Endothelial cell (in vitro differentiated cells): ENCODE results near the gene CYP46A1. TPM values are rescaled to one million over a fixed set of nuclear protein-coding genes. Genes with fewer than 3 reads are reported as not detected.

Source experiments
- DNase-seq: peaks from one replicate; pipeline ENCODE4 v3.0.0; 2021; ENCODE audit warnings: low spot score
- H3K27ac Mint-ChIP-seq: one replicate; pipeline ENCODE4 v1.8.0; 2021; ENCODE audit warnings: mixed read lengths, inconsistent platforms; ENCODE audit not compliant: unreplicated experiment
- H3K27me3 Mint-ChIP-seq: one replicate; pipeline ENCODE4 v1.8.0; 2021; ENCODE audit warnings: mild to moderate bottlenecking, moderate library complexity, mixed read lengths, inconsistent platforms; ENCODE audit not compliant: unreplicated experiment
- H3K36me3 Mint-ChIP-seq: one replicate; pipeline ENCODE4 v1.8.0; 2021; ENCODE audit warnings: mild to moderate bottlenecking, low read depth, mixed read lengths, inconsistent platforms; ENCODE audit not compliant: unreplicated experiment
- H3K4me1 Mint-ChIP-seq: one replicate; pipeline ENCODE4 v1.8.0; 2021; ENCODE audit warnings: mild to moderate bottlenecking, mixed read lengths, inconsistent platforms; ENCODE audit not compliant: unreplicated experiment
- H3K4me3 Mint-ChIP-seq: one replicate; pipeline ENCODE4 v1.8.0; 2021; ENCODE audit warnings: mild to moderate bottlenecking, mixed read lengths, inconsistent platforms; ENCODE audit not compliant: unreplicated experiment
- H3K9me3 Mint-ChIP-seq: one replicate; pipeline ENCODE4 v1.8.0; 2021; ENCODE audit warnings: mixed read lengths, inconsistent platforms; ENCODE audit not compliant: unreplicated experiment
- CTCF ChIP-seq: fragments of 200-600 bp; sonication (generic); IDR thresholded peaks from one replicate; pipeline ENCODE4 v1.5.0; 2021; ENCODE audit warnings: antibody characterized with exemption; ENCODE audit not compliant: unreplicated experiment
- total RNA-seq: library from RNA; stranded (reverse); fragmentation: NEBNext Ultra II Directional; extraction: Animal tissue kit (Norgen Biotek cat#: 25700); gene quantifications from one replicate; pipeline ENCODE4 v1.2.1, GENCODE V29; 2021; ENCODE audit not compliant: unreplicated experiment

The CYP46A1 gene
- total RNA-seq, 1 donor from 2014 or later, result 5.2 TPM

- DNase-seq, result no peak
- H3K9me3 Mint-ChIP-seq, result no peaks in the 10 kb centered on the region
- no peak overlapping the region for H3K27ac Mint-ChIP-seq
- TF ChIP-seq CTCF, result no peak
- peaks cover 15% of the 10 kb centered on the region for H3K36me3 Mint-ChIP-seq
- H3K4me1 Mint-ChIP-seq, result peaks cover 37% of the 10 kb centered on the region
- H3K27me3 Mint-ChIP-seq, result peaks cover 7% of the 10 kb centered on the region
- no peak overlapping the region for H3K4me3 Mint-ChIP-seq
Measured at GRCh38 chr14:99667045-99667444, 17.1 kb upstream of the CYP46A1 start.

- H3K4me1 Mint-ChIP-seq, result peaks cover 45% of the 10 kb centered on the region
- no peaks in the 10 kb centered on the region for H3K9me3 Mint-ChIP-seq
- DNase-seq, result no peak
- H3K27ac Mint-ChIP-seq, result no peak overlapping the region
- peaks cover 7% of the 10 kb centered on the region for H3K27me3 Mint-ChIP-seq
- no peak overlapping the region for H3K4me3 Mint-ChIP-seq
- peaks cover 17% of the 10 kb centered on the region for H3K36me3 Mint-ChIP-seq
- TF ChIP-seq CTCF, result no peak
Measured at GRCh38 chr14:99667821-99668220, 16.3 kb upstream of the CYP46A1 start.

- Mint-ChIP-seq H3K27ac (no peak overlapping the region), H3K9me3 (no peaks in the 10 kb centered on the region)
Measured at GRCh38 chr14:99668307-99669295, 15.5 kb upstream of the CYP46A1 start.

GRCh38 chr14:99670361-99671234 is 13.5 kb upstream of the CYP46A1 start:
- Mint-ChIP-seq H3K36me3 (peaks cover 14% of the 10 kb centered on the region), H3K4me1 (peaks cover 37% of the 10 kb centered on the region)

More at GRCh38 chr14:99668307-99669295, 15.5 kb upstream of the CYP46A1 start:
- no peak for TF ChIP-seq CTCF
- peaks cover 14% of the 10 kb centered on the region for H3K36me3 Mint-ChIP-seq
- no peak overlapping the region for H3K4me3 Mint-ChIP-seq
- DNase-seq, result no peak
- H3K27me3 Mint-ChIP-seq, result peaks cover 8% of the 10 kb centered on the region
- H3K4me1 Mint-ChIP-seq, result peaks cover 45% of the 10 kb centered on the region

More at GRCh38 chr14:99670361-99671234, 13.5 kb upstream of the CYP46A1 start:
- TF ChIP-seq CTCF, result no peak
- Mint-ChIP-seq H3K27me3 (peaks cover 6% of the 10 kb centered on the region), H3K4me3 (peak overlapping the region; percentile 3), H3K9me3 (no peaks in the 10 kb centered on the region), H3K27ac (peak overlapping the region; percentile 77)
- no peak for DNase-seq
